K562 (cell line): ENCODE data around the gene SMYD2. TPM values are rescaled to one million over a fixed set of nuclear protein-coding genes. Genes with fewer than 3 reads are reported as not detected.

Source experiments
- ATAC-seq: fragments of 200-7000 bp; cut with Tn5 transposase; 3 replicates; pipeline ENCODE4 v1.9.1; 2020; ENCODE audit warnings: moderate library complexity
- BruUV-seq: library from RNA; stranded (reverse); fragments of 400-500 nt; replicated peaks from 2 replicates; lab custom pipeline; 2021; lab: Mats Ljungman, UMichigan
- CTCF ChIA-PET: fragments of 300-600 bp; formaldehyde crosslinking; extraction: SDS; loops from one replicate; lab custom pipeline; 2021; ENCODE audit warnings: low intra/inter-chr PET ratio; lab: Yijun Ruan, JAX
- POLR2A ChIA-PET: fragments of 300-600, 350-650 bp; sonication (Branson Sonifier 250); formaldehyde crosslinking; extraction: SDS; loops from one replicate; lab custom pipeline; 2021; ENCODE audit warnings: antibody characterized with exemption, inconsistent platforms; lab: Yijun Ruan, JAX
- DNase-seq, 4 experiments: peaks; one replicate each; pipeline versions ENCODE4 v3.0.0 to v3.0.0-alpha.2; 2011 to 2018; ENCODE audit warnings: low spot score in 3 of 4, mixed read lengths in 3 of 4; ENCODE audit errors: extremely low read depth in 1 of 4
- FAIRE-seq: peaks from 2 replicates; lab custom pipeline; 2011; peaks lifted over from hg19 to GRCh38; lab: Jason Lieb, UNC
- H2AFZ ChIP-seq: 2 replicates; pipeline ENCODE4 v1.6.0; 2011; ENCODE audit warnings: low read depth, low read length, control low read depth, inconsistent platforms
- H3K27ac ChIP-seq: fragments of 200-600 bp; 3 replicates; pipeline ENCODE4 v1.8.0; 2011; ENCODE audit warnings: low read depth, mild to moderate bottlenecking, control low read depth, inconsistent platforms, low read length, moderate library complexity, mixed read lengths; ENCODE audit errors: extremely low read depth
- H3K27me3 ChIP-seq, 2 experiments: fragments of 300-600 bp in 1 of 2; 2 replicates in 1 of 2; 3 replicates in 1 of 2; pipeline versions ENCODE4 v1.6.0 to v1.8.0; 2011; ENCODE audit warnings: inconsistent platforms in 2 of 2, low read length in 2 of 2, mild to moderate bottlenecking in 1 of 2, mixed read lengths in 1 of 2, moderate library complexity in 1 of 2; ENCODE audit not compliant: control insufficient read depth in 2 of 2, insufficient read depth in 2 of 2
- H3K36me3 ChIP-seq: fragments of 300-600 bp; 3 replicates; pipeline ENCODE4 v1.8.0; 2011; ENCODE audit warnings: mild to moderate bottlenecking, low read length, inconsistent platforms; ENCODE audit not compliant: control insufficient read depth, insufficient read depth
- H3K4me1 ChIP-seq, 2 experiments: fragments of 200-600 bp in 1 of 2; replicated peaks in 1 of 2; 2 replicates in 1 of 2; 3 replicates in 1 of 2; pipeline versions ENCODE4 v1.5.1 to v1.8.0; 2011; ENCODE audit warnings: inconsistent platforms in 2 of 2, low read length in 2 of 2, mild to moderate bottlenecking in 1 of 2, mixed read lengths in 1 of 2, moderate library complexity in 1 of 2; ENCODE audit not compliant: control insufficient read depth in 2 of 2, insufficient read depth in 2 of 2
- H3K4me2 ChIP-seq: 2 replicates; pipeline ENCODE4 v1.6.1; 2011; ENCODE audit warnings: low read length, control low read depth, inconsistent platforms, mixed read lengths; ENCODE audit not compliant: insufficient read depth
- H3K4me3 ChIP-seq: fragments of 200-600 bp; sonication (generic), shearing (Covaris generic); 2 replicates; pipeline ENCODE4 v1.5.1; 2016; ENCODE audit warnings: control low read depth, inconsistent platforms
- H3K79me2 ChIP-seq: fragments of 200-600 bp; 3 replicates; pipeline ENCODE4 v1.8.0; 2011; ENCODE audit warnings: low read length, inconsistent platforms; ENCODE audit not compliant: control insufficient read depth, insufficient read depth
- H3K9ac ChIP-seq, 2 experiments: 2 replicates each; pipeline versions ENCODE4 v1.6.0 to v1.6.1; 2011; ENCODE audit warnings: low read depth in 2 of 2, low read length in 2 of 2, control low read depth in 1 of 2, inconsistent platforms in 1 of 2, mild to moderate bottlenecking in 1 of 2, mixed read lengths in 1 of 2; ENCODE audit not compliant: insufficient read depth in 1 of 2
- H3K9me1 ChIP-seq: one replicate; pipeline ENCODE4 v1.6.0; 2011; ENCODE audit warnings: inconsistent platforms, mild to moderate bottlenecking, low read length, moderate library complexity; ENCODE audit not compliant: control insufficient read depth, insufficient read depth
- H3K9me3 ChIP-seq: replicated peaks from 2 replicates; pipeline ENCODE4 v1.5.1; 2011; ENCODE audit warnings: low read depth, low read length, inconsistent platforms; ENCODE audit not compliant: control insufficient read depth, insufficient read depth
- H4K20me1 ChIP-seq: replicated peaks from 2 replicates; pipeline ENCODE4 v1.6.1; 2011; ENCODE audit warnings: low read length, inconsistent platforms, mixed read lengths; ENCODE audit not compliant: control insufficient read depth, insufficient read depth
- CBX3 ChIP-seq, 2 experiments: IDR thresholded peaks; 1 replicate in 1 of 2; 2 replicates in 1 of 2; pipeline ENCODE4 v1.6.1; 2012; ENCODE audit warnings: inconsistent platforms in 2 of 2, low read length in 2 of 2, borderline replicate concordance in 1 of 2, control low read depth in 1 of 2
- KDM2B ChIP-seq: fragments of 250-450 bp; sonication (Bioruptor Pico); IDR thresholded peaks from 2 replicates; pipeline ENCODE4 v1.8.0; 2021; ENCODE audit warnings: mild to moderate bottlenecking, moderate library complexity
- NCOA4 ChIP-seq: fragments of 450-650 bp; IDR thresholded peaks from 2 replicates; pipeline ENCODE4 v1.6.1; 2018; ENCODE audit warnings: mild to moderate bottlenecking; ENCODE audit not compliant: partially characterized antibody
- WGBS: fragments of 100-300 bp; shearing (Covaris generic); methylation state at CpG from one replicate; pipeline ENCODE4 v1.1.6; 2016; ENCODE audit warnings: low coverage, mixed read lengths; ENCODE audit not compliant: insufficient coverage; ENCODE audit errors: missing lambda C conversion rate; 5-methylcytosine and 5-hydroxymethylcytosine counted together
- in situ Hi-C: fragments of 300-500 bp; cut with MboI; formaldehyde crosslinking; loops from 4 replicates; pipeline ENCODE4 v1.15.0; 2018; ENCODE audit warnings: inconsistent platforms, mixed read lengths
- intact Hi-C: fragments of 100-400 bp; cut with micrococcal nuclease; formaldehyde crosslinking; loops from 2 replicates; pipeline ENCODE4 v1.14.2; 2022
- polyA plus RNA-seq, 8 experiments: library from polyadenylated mRNA; depleted of rRNA in 4 of 8; stranded (reverse) in 5 of 8; unstranded in 3 of 8; fragments of >200 nt; fragmentation: Nextera tagmentation in 2 of 8; fragmentation: Illumina TruSeq in 1 of 8; extraction: Ambion mirVana in 2 of 8; extraction: Trizol in 1 of 8; gene quantifications; 2 replicates each; pipeline versions ENCODE4 v1.2.1 to v1.2.3, GENCODE V29; 2011 to 2014; ENCODE audit warnings: inconsistent platforms in 1 of 8, missing spikeins in 1 of 8
- total RNA-seq, 7 experiments: library from RNA; depleted of rRNA in 6 of 7; stranded (reverse); fragments of >200 nt in 6 of 7; fragmentation: Illumina TruSeq in 2 of 7; extraction: Trizol in 2 of 7; gene quantifications; 2 replicates each; pipeline versions ENCODE4 v1.2.1 to v1.2.3, GENCODE V29; 2011 to 2021; ENCODE audit warnings: low replicate concordance in 1 of 7

The SMYD2 gene
- total and polyA plus RNA-seq, 9 of the 15 experiments (the other 6 are each of a cell fraction or from before 2014, with no cell fraction given), result 13.8 to 81.3 (median 39.9) TPM

DNA sequence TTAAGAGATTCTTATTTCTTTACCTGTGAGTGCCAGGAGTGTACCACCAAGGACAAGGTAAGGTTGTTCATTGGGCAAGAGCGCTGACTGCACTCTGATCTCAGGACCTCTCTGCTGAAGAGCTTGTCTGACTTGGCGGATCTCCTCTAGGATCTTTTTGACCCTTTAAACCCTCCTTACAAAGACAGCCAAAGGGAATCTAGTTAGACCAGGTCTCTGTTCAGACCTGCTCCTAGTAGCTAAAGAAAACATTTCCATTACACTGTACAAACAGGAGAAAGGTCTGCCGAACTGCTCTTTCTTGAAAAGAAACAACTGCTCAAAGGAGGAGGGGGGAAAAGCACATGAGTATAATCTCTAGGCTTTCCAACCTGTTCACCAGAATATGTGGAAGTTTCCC is 49.3 kb downstream of the SMYD2 start:
- ATAC-seq, result no peak
- no TSS peak for BruUV-seq
- TF ChIP-seq NCOA4, result no peak

GRCh38 chr1:214330715-214331114 is 49.8 kb downstream of the SMYD2 start:
- Histone ChIP-seq H3K4me1 (no peaks in the 10 kb centered on the region; a peak in 3 of 5 replicates), H3K36me3 (peaks cover 44% of the 10 kb centered on the region; the same call in 1 of the 3 replicates), H3K79me2 (no peaks in the 10 kb centered on the region), H2AFZ (no peak overlapping the region), H3K27me3 (no peaks in the 10 kb centered on the region), H3K27ac (no peak overlapping the region), H3K9ac (no peak overlapping the region), H4K20me1 (peaks cover 10% of the 10 kb centered on the region; the same call in 1 of the 2 replicates), H3K9me3 (no peaks in the 10 kb centered on the region), H3K4me2 (no peak overlapping the region), H3K4me3 (no peak overlapping the region), H3K9me1 (no peaks in the 10 kb centered on the region)
- ChIA-PET CTCF (interaction anchor here (2.4 to 4.6 kb wide), 3 partner anchors 69 to 298 kb away, joined by 12 to 24 read pairs (median 23); no protein-coding TSS in a partner anchor), POLR2A (interaction anchor here (0.6 kb wide), 1 partner anchor 167 kb away, joined by 3 read pairs; no protein-coding TSS in a partner anchor)
- TF ChIP-seq KDM2B (CRISPR knock-in tag) (no peak), CBX3 (IDR thresholded peaks at IDR 0.05; ENCODE audit: borderline replicate concordance in 1 of 2, low read length in 2 of 2) (no peak)
- intact Hi-C loops, result loop anchor here (5.0 kb wide), 1 partner anchor 117 kb away; no protein-coding TSS in a partner anchor
- FAIRE-seq (no peak), DNase-seq (no peak), ATAC-seq (no peak)
- WGBS, result 77% methylated on average over 12 of the region's 12 CpGs
- in situ Hi-C loops, result loop anchor here (5.0 kb wide), 1 partner anchor 118 kb away; no protein-coding TSS in a partner anchor
- no TSS peak for BruUV-seq

More for the DNA sequence above, 49.3 kb downstream of the SMYD2 start:
- Histone ChIP-seq H3K4me3 (no peak overlapping the region), H3K9ac (no peak overlapping the region), H4K20me1 (peaks cover 10% of the 10 kb centered on the region; the same call in 1 of the 2 replicates), H3K4me2 (no peak overlapping the region), H3K9me3 (no peaks in the 10 kb centered on the region), H2AFZ (no peak overlapping the region), H3K27ac (no peak overlapping the region), H3K79me2 (no peaks in the 10 kb centered on the region), H3K36me3 (peaks cover 49% of the 10 kb centered on the region; the same call in 1 of the 3 replicates), H3K4me1 (no peaks in the 10 kb centered on the region; a peak in 3 of 5 replicates), H3K27me3 (no peaks in the 10 kb centered on the region), H3K9me1 (no peaks in the 10 kb centered on the region)
- POLR2A ChIA-PET, result no interaction called here
- WGBS, result 83% methylated on average over 3 of the region's 3 CpGs
- CTCF ChIA-PET, result interaction anchor here (2.4 to 3.2 kb wide), 2 partner anchors 69 to 116 kb away, joined by 12 to 23 read pairs; no protein-coding TSS in a partner anchor
- FAIRE-seq (no peak), DNase-seq (no peak)
- intact Hi-C loops, result loop anchor here (5.0 kb wide), 1 partner anchor 117 kb away; no protein-coding TSS in a partner anchor
- in situ Hi-C loops, result loop anchor here (5.0 kb wide), 1 partner anchor 118 kb away; no protein-coding TSS in a partner anchor
